ENCODE results near the gene ST6GALNAC3. TPM values are rescaled to one million over a fixed set of nuclear protein-coding genes. Genes with fewer than 3 reads are reported as not detected.

Gene ST6GALNAC3
- total RNA-seq, 1 experiment from 2014 or later: 0.03 TPM

DNA sequence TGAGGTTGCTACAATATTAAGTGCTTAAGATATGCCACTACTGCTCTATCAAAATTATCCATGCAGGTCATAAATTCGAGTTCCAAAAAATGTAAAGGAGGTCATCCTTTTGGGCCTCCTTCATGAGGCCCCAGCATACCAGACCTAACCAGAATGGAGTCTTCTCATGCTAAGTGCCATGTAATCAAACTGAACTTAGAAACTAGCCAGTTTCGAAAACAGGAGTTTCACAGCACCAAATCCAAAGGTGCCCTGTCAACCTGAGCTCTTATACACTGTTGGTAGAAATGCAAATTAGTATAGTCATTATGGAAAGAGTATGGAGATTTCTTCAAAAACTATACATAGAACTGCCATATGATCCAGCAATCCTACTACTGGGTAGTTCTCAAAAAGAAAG lies 320.5 kb downstream of the ST6GALNAC3 start:
- Histone ChIP-seq H3K4me1 (ENCODE audit: control insufficient read depth, insufficient read depth, low read length) (no peaks in the 10 kb centered on the region), H3K27ac (ENCODE audit: low read length) (no peak overlapping the region), H3K4me3 (ENCODE audit: low read depth in 2 of 2, low read length in 2 of 2) (no peak overlapping the region), H3K9me3 (ENCODE audit: control insufficient read depth, insufficient read depth, low read depth, low read length) (0 out of 2 replicates have a peak, but pooled peaks cover 3% of the 10 kb centered on the region), H3K27me3 (ENCODE audit: control insufficient read depth, insufficient read depth, low read length) (no peaks in the 10 kb centered on the region), H3K36me3 (ENCODE audit: control insufficient read depth, insufficient read depth, low read length) (no peaks in the 10 kb centered on the region)
- BruUV-seq (replicated peaks): no TSS peak
- in situ Hi-C loops (cut with HindIII; ENCODE audit: low pct_unique_long_range_greater_than_20kb, low sequenced_read_pairs) (no loop called here), intact Hi-C loops (cut with micrococcal nuclease; ENCODE audit: unreplicated experiment) (no loop called here)
- ATAC-seq (no peak), DNase-seq (ENCODE audit: low read depth, low spot score) (no peak)
- CTCF ChIA-PET: no interaction called here
- TF ChIP-seq, protein P1, sequence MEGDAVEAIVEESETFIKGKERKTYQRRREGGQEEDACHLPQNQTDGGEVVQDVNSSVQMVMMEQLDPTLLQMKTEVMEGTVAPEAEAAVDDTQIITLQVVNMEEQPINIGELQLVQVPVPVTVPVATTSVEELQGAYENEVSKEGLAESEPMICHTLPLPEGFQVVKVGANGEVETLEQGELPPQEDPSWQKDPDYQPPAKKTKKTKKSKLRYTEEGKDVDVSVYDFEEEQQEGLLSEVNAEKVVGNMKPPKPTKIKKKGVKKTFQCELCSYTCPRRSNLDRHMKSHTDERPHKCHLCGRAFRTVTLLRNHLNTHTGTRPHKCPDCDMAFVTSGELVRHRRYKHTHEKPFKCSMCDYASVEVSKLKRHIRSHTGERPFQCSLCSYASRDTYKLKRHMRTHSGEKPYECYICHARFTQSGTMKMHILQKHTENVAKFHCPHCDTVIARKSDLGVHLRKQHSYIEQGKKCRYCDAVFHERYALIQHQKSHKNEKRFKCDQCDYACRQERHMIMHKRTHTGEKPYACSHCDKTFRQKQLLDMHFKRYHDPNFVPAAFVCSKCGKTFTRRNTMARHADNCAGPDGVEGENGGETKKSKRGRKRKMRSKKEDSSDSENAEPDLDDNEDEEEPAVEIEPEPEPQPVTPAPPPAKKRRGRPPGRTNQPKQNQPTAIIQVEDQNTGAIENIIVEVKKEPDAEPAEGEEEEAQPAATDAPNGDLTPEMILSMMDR (IDR thresholded peaks at IDR 0.05): no peak
- POLR2A ChIA-PET: no interaction called here

DNA sequence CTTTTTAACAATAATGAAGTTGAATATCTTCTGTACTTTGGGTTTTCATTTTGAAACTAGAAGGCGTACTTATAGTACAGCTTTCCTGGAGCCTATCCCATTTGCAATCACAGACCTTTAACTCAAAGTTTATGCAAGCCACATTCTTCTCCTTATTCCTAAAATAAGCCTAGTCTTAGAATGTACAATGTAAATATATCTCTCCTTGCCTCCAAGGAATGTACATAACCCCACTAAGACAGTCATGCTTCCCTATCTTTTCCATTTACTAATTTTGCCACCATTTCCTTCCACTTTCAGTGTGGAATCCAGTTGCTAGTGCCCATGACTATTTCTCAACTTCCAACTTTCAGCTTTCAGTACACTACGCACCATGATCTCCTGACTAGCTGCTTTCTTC lies 327.6 kb downstream of the ST6GALNAC3 start:
- TF ChIP-seq, protein P1 (IDR thresholded peaks at IDR 0.05): no peak
- no peak for TF ChIP-seq TCF7L2 (IDR thresholded peaks at IDR 0.05; ENCODE audit: low read depth, low read length)
- Histone ChIP-seq H3K27ac (ENCODE audit: low read length) (no peak overlapping the region), H3K36me3 (ENCODE audit: control insufficient read depth, insufficient read depth, low read length) (no peaks in the 10 kb centered on the region), H3K27me3 (ENCODE audit: control insufficient read depth, insufficient read depth, low read length) (no peaks in the 10 kb centered on the region), H3K4me1 (ENCODE audit: control insufficient read depth, insufficient read depth, low read length) (no peaks in the 10 kb centered on the region), H3K4me3 (ENCODE audit: low read depth in 2 of 2, low read length in 2 of 2) (no peak overlapping the region), H3K9me3 (ENCODE audit: control insufficient read depth, insufficient read depth, low read depth, low read length) (0 out of 2 replicates have a peak, but pooled peaks cover 3% of the 10 kb centered on the region)
- in situ Hi-C loops (cut with HindIII; ENCODE audit: low pct_unique_long_range_greater_than_20kb, low sequenced_read_pairs): no loop called here
- ChIA-PET CTCF (no interaction called here), POLR2A (no interaction called here)
- DNase-seq (ENCODE audit: low read depth, low spot score) (no peak), ATAC-seq (no peak)
- BruUV-seq (replicated peaks): no TSS peak
- intact Hi-C loops (cut with micrococcal nuclease; ENCODE audit: unreplicated experiment): no loop called here

DNA sequence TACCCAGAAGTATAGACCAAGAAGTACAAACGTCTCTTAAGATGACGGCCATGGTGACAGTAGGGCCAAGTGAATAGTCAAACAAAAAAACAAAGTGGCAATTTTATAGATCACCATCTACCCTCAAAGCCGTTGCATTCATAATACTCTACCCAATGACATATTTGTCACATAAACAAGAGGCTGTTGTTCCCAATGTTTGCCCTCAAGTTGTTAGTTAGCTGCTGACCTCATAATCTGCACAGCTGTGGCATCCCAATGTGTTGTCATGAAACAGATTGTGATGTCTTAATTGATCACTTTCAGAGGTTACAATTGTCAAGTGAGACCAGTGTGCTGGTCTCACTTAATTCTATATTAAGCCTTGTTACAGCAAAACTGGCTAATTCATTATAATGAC lies 333.8 kb downstream of the ST6GALNAC3 start:
- DNase-seq (ENCODE audit: low read depth, low spot score) (no peak), ATAC-seq (no peak)
- TF ChIP-seq, protein P2, sequence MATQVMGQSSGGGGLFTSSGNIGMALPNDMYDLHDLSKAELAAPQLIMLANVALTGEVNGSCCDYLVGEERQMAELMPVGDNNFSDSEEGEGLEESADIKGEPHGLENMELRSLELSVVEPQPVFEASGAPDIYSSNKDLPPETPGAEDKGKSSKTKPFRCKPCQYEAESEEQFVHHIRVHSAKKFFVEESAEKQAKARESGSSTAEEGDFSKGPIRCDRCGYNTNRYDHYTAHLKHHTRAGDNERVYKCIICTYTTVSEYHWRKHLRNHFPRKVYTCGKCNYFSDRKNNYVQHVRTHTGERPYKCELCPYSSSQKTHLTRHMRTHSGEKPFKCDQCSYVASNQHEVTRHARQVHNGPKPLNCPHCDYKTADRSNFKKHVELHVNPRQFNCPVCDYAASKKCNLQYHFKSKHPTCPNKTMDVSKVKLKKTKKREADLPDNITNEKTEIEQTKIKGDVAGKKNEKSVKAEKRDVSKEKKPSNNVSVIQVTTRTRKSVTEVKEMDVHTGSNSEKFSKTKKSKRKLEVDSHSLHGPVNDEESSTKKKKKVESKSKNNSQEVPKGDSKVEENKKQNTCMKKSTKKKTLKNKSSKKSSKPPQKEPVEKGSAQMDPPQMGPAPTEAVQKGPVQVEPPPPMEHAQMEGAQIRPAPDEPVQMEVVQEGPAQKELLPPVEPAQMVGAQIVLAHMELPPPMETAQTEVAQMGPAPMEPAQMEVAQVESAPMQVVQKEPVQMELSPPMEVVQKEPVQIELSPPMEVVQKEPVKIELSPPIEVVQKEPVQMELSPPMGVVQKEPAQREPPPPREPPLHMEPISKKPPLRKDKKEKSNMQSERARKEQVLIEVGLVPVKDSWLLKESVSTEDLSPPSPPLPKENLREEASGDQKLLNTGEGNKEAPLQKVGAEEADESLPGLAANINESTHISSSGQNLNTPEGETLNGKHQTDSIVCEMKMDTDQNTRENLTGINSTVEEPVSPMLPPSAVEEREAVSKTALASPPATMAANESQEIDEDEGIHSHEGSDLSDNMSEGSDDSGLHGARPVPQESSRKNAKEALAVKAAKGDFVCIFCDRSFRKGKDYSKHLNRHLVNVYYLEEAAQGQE (IDR thresholded peaks at IDR 0.05; ENCODE audit: insufficient read depth in 1 of 2, low read depth in 2 of 2, low read length in 1 of 2): no peak
- TF ChIP-seq, protein P1 (IDR thresholded peaks at IDR 0.05): no peak
- TF ChIP-seq TCF7L2 (IDR thresholded peaks at IDR 0.05; ENCODE audit: low read depth, low read length) (no peak), POLR2AphosphoS5 (IDR thresholded peaks at IDR 0.05; ENCODE audit: low read depth, low read length) (no peak), SIN3A (IDR thresholded peaks at IDR 0.05; ENCODE audit: borderline replicate concordance, insufficient read depth, low read depth, low read length) (no peak)
- intact Hi-C loops (cut with micrococcal nuclease; ENCODE audit: unreplicated experiment) (no loop called here), in situ Hi-C loops (cut with HindIII; ENCODE audit: low pct_unique_long_range_greater_than_20kb, low sequenced_read_pairs) (no loop called here)
- no TSS peak for BruUV-seq (replicated peaks)
- H3K27me3 ChIP-seq (ENCODE audit: control insufficient read depth, insufficient read depth, low read length): no peaks in the 10 kb centered on the region
- H3K36me3 ChIP-seq (ENCODE audit: control insufficient read depth, insufficient read depth, low read length): no peaks in the 10 kb centered on the region
- no peaks in the 10 kb centered on the region for H3K4me1 ChIP-seq (ENCODE audit: control insufficient read depth, insufficient read depth, low read length)
- no peak overlapping the region for H3K27ac ChIP-seq (ENCODE audit: low read length)
- POLR2A ChIA-PET: no interaction called here
- H3K9me3 ChIP-seq (ENCODE audit: control insufficient read depth, insufficient read depth, low read depth, low read length): no peaks in the 10 kb centered on the region
- CTCF ChIA-PET: no interaction called here
- H3K4me3 ChIP-seq (ENCODE audit: low read depth in 2 of 2, low read length in 2 of 2): no peak overlapping the region
